ENCODE results near the gene CHKA. TPM values are rescaled to one million over a fixed set of nuclear protein-coding genes. Genes with fewer than 3 reads are reported as not detected.

The CHKA gene
- total and polyA plus RNA-seq, 9 of the 15 experiments (the other 6 are each of a cell fraction or from before 2014, with no cell fraction given): 3.6 to 37.0 (median 30.2) TPM

- peak; percentile 28; the same call in 1 of the 2 replicates for TF ChIP-seq CXXC5 (CRISPR knock-in tag; IDR thresholded peaks at IDR 0.05)
- no peak for TF ChIP-seq MNT (conservative IDR thresholded peaks at IDR 0.05)
- TF ChIP-seq JUND (IDR thresholded peaks at IDR 0.05; ENCODE audit: borderline replicate concordance, low read depth, low read length): no peak
- no peak for TF ChIP-seq JUND (tag; IDR thresholded peaks at IDR 0.05; ENCODE audit: borderline replicate concordance, low read depth, low read length)
- TF ChIP-seq MCM7 (IDR thresholded peaks at IDR 0.05): no peak
These were observed 110.8 kb downstream of the CHKA start, which contains the start of gene ALDH3B1 (continued) for GRCh38 chr11:68010090-68011041.

- H3K27ac ChIP-seq (ENCODE audit: extremely low read depth, low read depth, low read length): peak overlapping the region; percentile 64; the same call in 2 of the 3 replicates
- peak in 2 of 4 experiments; percentile 37 to 72 for DNase-seq (ENCODE audit: extremely low read depth in 1 of 4, low spot score in 3 of 4)
- 3% methylated on average over 12 of the region's 12 CpGs for WGBS (ENCODE audit: insufficient coverage, low coverage, missing lambda C conversion rate)
- H3K9me3 ChIP-seq (replicated peaks; ENCODE audit: control insufficient read depth, insufficient read depth, low read depth, low read length): no peaks in the 10 kb centered on the region
- H2AFZ ChIP-seq (ENCODE audit: low read depth, low read length): peak overlapping the region; percentile 96
- intact Hi-C loops (cut with micrococcal nuclease) (loop anchor here (1.0 to 5.0 kb wide), 2 partner anchors 197 to 288 kb away; no protein-coding TSS in a partner anchor), in situ Hi-C loops (cut with MboI) (no loop called here)
- peak; percentile 52 for ATAC-seq
- POLR2A ChIA-PET: interaction anchor here (0.6 to 1.3 kb wide), 9 partner anchors 11 to 877 kb away, joined by 3 to 6 read pairs (median 3); no protein-coding TSS in a partner anchor
- FAIRE-seq: peak; percentile 80
- no peaks in the 10 kb centered on the region for H3K27me3 ChIP-seq (ENCODE audit: control insufficient read depth in 2 of 2, insufficient read depth in 2 of 2, low read length in 2 of 2)
- no peaks in the 10 kb centered on the region for H3K79me2 ChIP-seq (ENCODE audit: control insufficient read depth, insufficient read depth, low read length)
- H3K4me3 ChIP-seq: no peak overlapping the region; the same call in 1 of the 2 replicates
- H3K4me2 ChIP-seq (ENCODE audit: insufficient read depth, low read length): peak overlapping the region; percentile 71
- H3K4me1 ChIP-seq (replicated peaks in 1 of 2; ENCODE audit: control insufficient read depth in 2 of 2, insufficient read depth in 2 of 2, low read length in 2 of 2): peaks cover 26 to 60% of the 10 kb centered on the region in 2 experiments
- BruUV-seq (replicated peaks): no TSS peak
- no peaks in the 10 kb centered on the region for H3K36me3 ChIP-seq (ENCODE audit: control insufficient read depth, insufficient read depth, low read length)
- H4K20me1 ChIP-seq (replicated peaks; ENCODE audit: control insufficient read depth, insufficient read depth, low read length): peaks cover 3% of the 10 kb centered on the region; the same call in 1 of the 2 replicates
- CTCF ChIA-PET (ENCODE audit: low intra/inter-chr PET ratio): interaction anchor here (1.5 to 1.6 kb wide), 2 partner anchors 11 to 288 kb away, joined by 3 to 5 read pairs; no protein-coding TSS in a partner anchor
- peak overlapping the region; percentile 41 to 87 for H3K9ac ChIP-seq (ENCODE audit: insufficient read depth in 1 of 2, low read depth in 2 of 2, low read length in 2 of 2)
- no peaks in the 10 kb centered on the region for H3K9me1 ChIP-seq (ENCODE audit: control insufficient read depth, insufficient read depth, low read length)
- TF ChIP-seq ZNF12 (CRISPR knock-in tag; IDR thresholded peaks at IDR 0.05) (no peak), HDAC6 (IDR thresholded peaks at IDR 0.05; ENCODE audit: low read depth, low read length) (no peak), PTRF (tag; IDR thresholded peaks at IDR 0.05) (no peak), HIVEP1 (CRISPR knock-in tag; IDR thresholded peaks at IDR 0.05) (no peak), TRIM28 (IDR thresholded peaks at IDR 0.05) (peak; percentile 85), ZNF143 (CRISPR knock-in tag; IDR thresholded peaks at IDR 0.05) (no peak), GTF2F1 (IDR thresholded peaks at IDR 0.05; ENCODE audit: low read depth, low read length) (no peak), ZNF134 (CRISPR knock-in tag; conservative IDR thresholded peaks at IDR 0.05) (no peak), XRCC3 (IDR thresholded peaks at IDR 0.05) (no peak)
- TF ChIP-seq, protein P1, sequence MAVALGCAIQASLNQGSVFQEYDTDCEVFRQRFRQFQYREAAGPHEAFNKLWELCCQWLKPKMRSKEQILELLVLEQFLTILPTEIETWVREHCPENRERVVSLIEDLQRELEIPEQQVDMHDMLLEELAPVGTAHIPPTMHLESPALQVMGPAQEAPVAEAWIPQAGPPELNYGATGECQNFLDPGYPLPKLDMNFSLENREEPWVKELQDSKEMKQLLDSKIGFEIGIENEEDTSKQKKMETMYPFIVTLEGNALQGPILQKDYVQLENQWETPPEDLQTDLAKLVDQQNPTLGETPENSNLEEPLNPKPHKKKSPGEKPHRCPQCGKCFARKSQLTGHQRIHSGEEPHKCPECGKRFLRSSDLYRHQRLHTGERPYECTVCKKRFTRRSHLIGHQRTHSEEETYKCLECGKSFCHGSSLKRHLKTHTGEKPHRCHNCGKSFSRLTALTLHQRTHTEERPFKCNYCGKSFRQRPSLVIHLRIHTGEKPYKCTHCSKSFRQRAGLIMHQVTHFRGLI (CRISPR knock-in tag; IDR thresholded peaks at IDR 0.05): no peak
These were observed 111.6 kb downstream of the CHKA start for GRCh38 chr11:68009391-68010089.
